H1 (cell line): ENCODE data around the gene IDH2. TPM values are rescaled to one million over a fixed set of nuclear protein-coding genes. Genes with fewer than 3 reads are reported as not detected.
A peak's percentile ranks its signal among the peaks of the same experiment; 100 is the strongest.

Experiments used
- CTCF ChIA-PET: fragments of 300-600 bp; sonication (Branson Sonifier 250); formaldehyde crosslinking; loops from one replicate; lab custom pipeline; 2021; ENCODE audit not compliant: partially characterized antibody; lab: Charles Lee
- POLR2A ChIA-PET: fragments of 300-600 bp; sonication (Branson Sonifier 250); formaldehyde crosslinking; loops from one replicate; lab custom pipeline; 2021; ENCODE audit warnings: inconsistent platforms; ENCODE audit not compliant: partially characterized antibody; lab: Charles Lee
- DNase-seq, 2 experiments: peaks; one replicate each; pipeline versions ENCODE4 v3.0.0 to v3.0.0-alpha.2; 2010 to 2022; ENCODE audit warnings: low spot score in 2 of 2, low read depth in 1 of 2, mixed read lengths in 1 of 2
- FAIRE-seq: peaks from 2 replicates; lab custom pipeline; 2011; peaks lifted over from hg19 to GRCh38; lab: Jason Lieb, UNC
- H2AFZ ChIP-seq: 2 replicates; pipeline ENCODE4 v1.8.1; 2012; ENCODE audit warnings: low read length, inconsistent platforms
- H2AK5ac ChIP-seq: 2 replicates; pipeline ENCODE4 v1.6.1; 2013; ENCODE audit warnings: low read depth, low read length
- H2BK120ac ChIP-seq: replicated peaks from 2 replicates; pipeline ENCODE3; 2013; ENCODE audit warnings: low read depth, low read length, inconsistent platforms
- H2BK12ac ChIP-seq: 2 replicates; pipeline ENCODE4 v1.6.1; 2013; ENCODE audit warnings: low read depth, low read length
- H2BK15ac ChIP-seq: 2 replicates; pipeline ENCODE4 v1.6.1; 2013; ENCODE audit warnings: low read length
- H2BK20ac ChIP-seq: 2 replicates; pipeline ENCODE4 v1.6.1; 2013; ENCODE audit warnings: low read length
- H2BK5ac ChIP-seq: 2 replicates; pipeline ENCODE4 v1.6.1; 2013; ENCODE audit warnings: low read depth, low read length
- H3K14ac ChIP-seq: 2 replicates; pipeline ENCODE4 v1.6.1; 2013; ENCODE audit warnings: inconsistent platforms; ENCODE audit not compliant: insufficient read length
- H3K18ac ChIP-seq: 2 replicates; pipeline ENCODE4 v1.6.1; 2013; ENCODE audit warnings: low read length; ENCODE audit errors: extremely low read depth
- H3K23ac ChIP-seq: 2 replicates; pipeline ENCODE4 v1.6.1; 2013; ENCODE audit warnings: inconsistent platforms; ENCODE audit not compliant: insufficient read length
- H3K23me2 ChIP-seq: 2 replicates; pipeline ENCODE4 v1.6.1; 2013; ENCODE audit warnings: low read depth, low read length
- H3K27ac ChIP-seq: 2 replicates; pipeline ENCODE4 v1.6.1; 2011; ENCODE audit warnings: low read depth, low read length, inconsistent platforms
- H3K27me3 ChIP-seq, 4 experiments: replicated peaks in 1 of 4; 1 replicate in 1 of 4; 2 replicates in 3 of 4; pipeline versions ENCODE4 v1.6.1 to v1.8.1; 2011 to 2013; ENCODE audit warnings: low read length in 3 of 4, mild to moderate bottlenecking in 3 of 4, inconsistent platforms in 2 of 4, mixed read lengths in 2 of 4, moderate library complexity in 1 of 4; ENCODE audit not compliant: control insufficient read depth in 3 of 4, insufficient read depth in 3 of 4; ENCODE audit errors: extremely low read depth in 1 of 4
- H3K36me3 ChIP-seq, 4 experiments: 2 replicates each; pipeline versions ENCODE4 v1.6.1 to v1.8.1; 2011 to 2013; ENCODE audit warnings: mild to moderate bottlenecking in 4 of 4, low read length in 3 of 4, moderate library complexity in 2 of 4, control low read depth in 1 of 4, inconsistent platforms in 1 of 4; ENCODE audit not compliant: insufficient read depth in 4 of 4, control insufficient read depth in 2 of 4
- H3K4ac ChIP-seq: replicated peaks from 2 replicates; pipeline ENCODE3; 2013; ENCODE audit warnings: low read length, low read depth, mixed read lengths, inconsistent platforms; ENCODE audit not compliant: insufficient read length
- H3K4me1 ChIP-seq, 4 experiments: replicated peaks in 1 of 4; 1 replicate in 1 of 4; 2 replicates in 3 of 4; pipeline versions ENCODE4 v1.6.1 to v1.8.1; 2011 to 2013; ENCODE audit warnings: low read length in 3 of 4, inconsistent platforms in 2 of 4, mixed read lengths in 1 of 4; ENCODE audit not compliant: insufficient read depth in 4 of 4, control insufficient read depth in 3 of 4
- H3K4me2 ChIP-seq, 2 experiments: 2 replicates each; pipeline versions ENCODE4 v1.6.1 to v1.8.1; 2011 to 2013; ENCODE audit warnings: low read depth in 2 of 2, low read length in 2 of 2, control low read depth in 1 of 2, inconsistent platforms in 1 of 2, mild to moderate bottlenecking in 1 of 2; ENCODE audit not compliant: insufficient read depth in 1 of 2
- H3K4me3 ChIP-seq, 4 experiments: fragments of 200-600, 300-600 bp in 1 of 4; sonication (generic), shearing (Covaris generic), sonication (Bioruptor Twin) in 1 of 4; 2 replicates each; pipeline versions ENCODE4 v1.5.1 to v1.8.1; 2011 to 2016; ENCODE audit warnings: low read length in 4 of 4, low read depth in 3 of 4, control low read depth in 2 of 4, inconsistent platforms in 2 of 4, mild to moderate bottlenecking in 2 of 4, mixed read lengths in 1 of 4, moderate library complexity in 1 of 4; ENCODE audit not compliant: insufficient read depth in 2 of 4; ENCODE audit errors: extremely low read depth in 1 of 4
- H3K56ac ChIP-seq: replicated peaks from 2 replicates; pipeline ENCODE3; 2013; ENCODE audit warnings: low read depth, mild to moderate bottlenecking, mixed read lengths, low read length, inconsistent platforms; ENCODE audit not compliant: insufficient read length
- H3K79me1 ChIP-seq: 2 replicates; pipeline ENCODE4 v1.6.1; 2013; ENCODE audit warnings: low read depth, low read length, control low read depth
- H3K79me2 ChIP-seq, 2 experiments: 2 replicates each; pipeline versions ENCODE4 v1.6.1 to v1.8.1; 2012 to 2013; ENCODE audit warnings: low read length in 2 of 2, mild to moderate bottlenecking in 2 of 2, inconsistent platforms in 1 of 2; ENCODE audit not compliant: insufficient read depth in 2 of 2, control insufficient read depth in 1 of 2
- H3K9ac ChIP-seq, 4 experiments: replicated peaks in 1 of 4; 1 replicate in 1 of 4; 2 replicates in 3 of 4; pipeline versions ENCODE4 v1.6.1 to v1.8.1; 2011 to 2013; ENCODE audit warnings: low read depth in 3 of 4, low read length in 3 of 4, control low read depth in 2 of 4, mild to moderate bottlenecking in 2 of 4, moderate library complexity in 2 of 4, inconsistent platforms in 1 of 4; ENCODE audit errors: extremely low read depth in 1 of 4
- H3K9me3 ChIP-seq, 2 experiments: 2 replicates each; pipeline versions ENCODE4 v1.6.1 to v1.8.1; 2012 to 2013; ENCODE audit warnings: mild to moderate bottlenecking in 2 of 2, moderate library complexity in 2 of 2, control low read depth in 1 of 2, inconsistent platforms in 1 of 2, low read depth in 1 of 2, low read length in 1 of 2, mixed read lengths in 1 of 2; ENCODE audit not compliant: insufficient read depth in 2 of 2
- H4K20me1 ChIP-seq, 2 experiments: replicated peaks in 1 of 2; 2 replicates each; pipeline versions ENCODE3 to v1.8.1; 2011 to 2013; ENCODE audit warnings: inconsistent platforms in 2 of 2, low read length in 2 of 2, mild to moderate bottlenecking in 1 of 2; ENCODE audit not compliant: insufficient read depth in 2 of 2, control insufficient read depth in 1 of 2
- H4K5ac ChIP-seq: 2 replicates; pipeline ENCODE4 v1.6.1; 2013; ENCODE audit warnings: low read length, low read depth, mixed read lengths, inconsistent platforms; ENCODE audit not compliant: insufficient read length
- H4K8ac ChIP-seq: 2 replicates; pipeline ENCODE4 v1.8.0; 2013; ENCODE audit warnings: mild to moderate bottlenecking, moderate library complexity, low read length, inconsistent platforms; ENCODE audit not compliant: insufficient read depth; ENCODE audit errors: extremely low read depth
- H4K91ac ChIP-seq: replicated peaks from 2 replicates; pipeline ENCODE3; 2013; ENCODE audit warnings: low read length, mixed read lengths, inconsistent platforms; ENCODE audit not compliant: insufficient read length
- ASH2L ChIP-seq: fragments of 200-600, 300-600 bp; sonication (generic); IDR thresholded peaks from one replicate; pipeline ENCODE4 v1.7.1; 2017; ENCODE audit warnings: low read length
- EGR1 ChIP-seq: IDR thresholded peaks from 2 replicates; pipeline ENCODE4 v1.6.1; 2011; ENCODE audit warnings: low read depth, low read length, borderline replicate concordance
- JUND ChIP-seq: IDR thresholded peaks from 2 replicates; pipeline ENCODE4 v1.6.1; 2011; ENCODE audit warnings: mild to moderate bottlenecking, improper control_type of control experiment, low read length
- KDM4A ChIP-seq: IDR thresholded peaks from one replicate; pipeline ENCODE4 v1.7.1; 2012; ENCODE audit warnings: low read depth, mild to moderate bottlenecking, moderate library complexity, low read length, inconsistent platforms; ENCODE audit not compliant: severe bottlenecking
- POU5F1 ChIP-seq: IDR thresholded peaks from 2 replicates; pipeline ENCODE4 v1.6.1; 2011; ENCODE audit warnings: low read depth, mild to moderate bottlenecking, low read length, moderate library complexity
- TAF1 ChIP-seq: IDR thresholded peaks from 2 replicates; pipeline ENCODE4 v1.6.1; 2011; ENCODE audit warnings: mild to moderate bottlenecking, low read depth, low read length
- WGBS, 2 experiments: shearing (Covaris generic) in 1 of 2; methylation state at CpG; one replicate each; pipeline versions ENCODE4 v1.1.6 to v1.1.7; 2013 to 2015; ENCODE audit warnings: low lambda C conversion rate in 2 of 2, mixed read lengths in 2 of 2, inconsistent platforms in 1 of 2, low coverage in 1 of 2, missing lambda C conversion rate in 1 of 2; ENCODE audit not compliant: insufficient replicate concordance in 2 of 2, insufficient coverage in 1 of 2, insufficient read length in 1 of 2; ENCODE audit errors: extremely low coverage in 1 of 2, missing lambda C conversion rate in 1 of 2; 5-methylcytosine and 5-hydroxymethylcytosine counted together
- polyA plus RNA-seq, 7 experiments: library from polyadenylated mRNA; depleted of rRNA in 3 of 7; stranded (reverse) in 5 of 7; unstranded in 2 of 7; fragments of >200 nt in 5 of 7; fragments of 200-250 nt in 2 of 7; gene quantifications; 1 replicate in 5 of 7; 2 replicates in 1 of 7; 4 replicates in 1 of 7; pipeline versions ENCODE4 v1.2.1 to v1.2.3, GENCODE V29; 2011 to 2013; ENCODE audit warnings: missing spikeins in 2 of 7, mixed read lengths in 2 of 7
- total RNA-seq: library from RNA; stranded (reverse); fragmentation: NEBNext Ultra II Directional; extraction: Animal tissue kit (Norgen Biotek cat#: 25700); gene quantifications from 2 replicates; pipeline ENCODE4 v1.2.1, GENCODE V29; 2021

IDH2 gene
- total and polyA plus RNA-seq, 2 of the 8 experiments (the other 6 are each of a cell fraction or from before 2014, with no cell fraction given), result 64.2 to 84.6 TPM

DNA sequence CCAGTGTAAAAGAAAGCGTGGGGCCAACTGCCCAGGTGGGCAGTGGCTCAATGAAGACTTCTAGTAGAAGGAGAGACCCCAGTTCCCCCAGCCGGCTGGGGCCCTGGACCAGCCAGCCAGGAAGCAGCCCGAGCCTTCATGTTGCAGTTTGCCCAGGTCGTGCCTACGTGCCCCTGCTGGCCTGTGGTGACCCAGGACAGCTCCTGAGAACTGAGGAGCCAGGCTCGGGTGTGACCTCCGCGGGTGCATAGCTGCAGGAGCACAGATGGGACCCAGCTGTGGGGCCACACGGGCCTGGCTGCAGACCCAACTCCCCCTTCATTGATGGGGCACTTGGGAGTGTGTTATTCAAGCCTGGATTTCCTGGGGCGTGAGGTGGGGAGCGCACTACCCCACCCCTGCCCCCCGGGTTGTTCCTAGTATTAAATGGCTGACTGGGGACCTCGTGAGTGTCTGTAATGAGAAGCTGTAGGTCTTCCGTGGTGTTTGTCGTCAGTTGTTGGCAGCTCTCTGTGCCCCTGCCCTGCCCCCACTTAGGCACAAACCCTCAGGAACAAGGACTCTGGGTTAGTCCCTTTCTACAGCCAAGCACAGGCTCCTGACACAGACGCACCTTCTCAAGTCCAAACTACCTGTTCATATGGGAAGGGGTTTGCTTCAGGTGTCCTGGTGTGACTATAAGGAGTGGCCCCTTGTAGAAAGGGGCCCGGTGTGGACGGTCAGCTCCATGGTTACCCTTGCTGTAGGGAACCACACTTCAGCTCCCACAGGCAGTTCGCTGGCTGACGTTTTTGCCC lies 39.1 kb downstream of the IDH2 start:
- Histone ChIP-seq H3K9me3 (no peaks in the 10 kb centered on the region; a peak in 1 of 4 replicates), H3K79me1 (peaks cover 8% of the 10 kb centered on the region; the same call in 1 of the 2 replicates), H4K8ac (no peak overlapping the region; the same call in 1 of the 2 replicates), H3K27me3 (no peaks in the 10 kb centered on the region), H3K9ac (peak overlapping the region in 1 of 4 experiments; percentile 4; a peak in 3 of 7 replicates), H3K79me2 (peaks cover 0 to 2% of the 10 kb centered on the region in 2 experiments; a peak in 2 of 4 replicates), H3K18ac (peak overlapping the region; percentile 95), H2AK5ac (peak overlapping the region; percentile 14), H4K20me1 (no peaks in the 10 kb centered on the region), H3K27ac (peak overlapping the region; percentile 53)
- WGBS, 2 experiments, result 78% methylated on average over 20 of the region's 20 CpGs; no CpG with 5 or more reads in 1 of the 2 experiments
- no peak for FAIRE-seq
- CTCF ChIA-PET, result interaction anchor here (1.0 to 1.5 kb wide), 2 partner anchors 11 to 14 kb away, joined by 4 to 6 read pairs; no protein-coding TSS in a partner anchor
- TF ChIP-seq POU5F1, result no peak
- no peak for TF ChIP-seq JUND
- TF ChIP-seq ASH2L, result peak; percentile 21
- TF ChIP-seq TAF1, result no peak
- peak; percentile 21 for TF ChIP-seq KDM4A
- no peak for TF ChIP-seq EGR1
- TF ChIP-seq, all 59 proteins: peak for 2
- Histone ChIP-seq H3K4ac (peak overlapping the region; percentile 91), H2BK15ac (peak overlapping the region; percentile 48), H3K4me1 (peaks cover 8 to 54% (median 43%) of the 10 kb centered on the region in 4 experiments), H4K5ac (peak overlapping the region; percentile 6), H3K23me2 (no peaks in the 10 kb centered on the region), H3K14ac (no peak overlapping the region), H3K4me2 (peak overlapping the region in 1 of 2 experiments; percentile 41; a peak in 1 of 4 replicates), H2BK12ac (peak overlapping the region; percentile 98; the same call in 1 of the 2 replicates), H2BK20ac (peak overlapping the region; percentile 38), H4K91ac (peak overlapping the region; percentile 99), H3K4me3 (no peak overlapping the region), H2AFZ (no peak overlapping the region), H3K36me3 (peaks cover 0 to 8% (median 1%) of the 10 kb centered on the region in 4 experiments; a peak in 2 of 8 replicates), H2BK120ac (peak overlapping the region; percentile 84), H3K56ac (no peak overlapping the region), H3K23ac (no peak overlapping the region), H2BK5ac (peak overlapping the region; percentile 87)
- no peak for DNase-seq
- POLR2A ChIA-PET, result interaction anchor here (0.7 to 4.8 kb wide), 3 partner anchors 12 to 63 kb away, joined by 3 to 29 read pairs (median 4); partner anchors contain the start of gene ZNF710
